ENCODE results near the gene LOX.

LOX gene, protein sequence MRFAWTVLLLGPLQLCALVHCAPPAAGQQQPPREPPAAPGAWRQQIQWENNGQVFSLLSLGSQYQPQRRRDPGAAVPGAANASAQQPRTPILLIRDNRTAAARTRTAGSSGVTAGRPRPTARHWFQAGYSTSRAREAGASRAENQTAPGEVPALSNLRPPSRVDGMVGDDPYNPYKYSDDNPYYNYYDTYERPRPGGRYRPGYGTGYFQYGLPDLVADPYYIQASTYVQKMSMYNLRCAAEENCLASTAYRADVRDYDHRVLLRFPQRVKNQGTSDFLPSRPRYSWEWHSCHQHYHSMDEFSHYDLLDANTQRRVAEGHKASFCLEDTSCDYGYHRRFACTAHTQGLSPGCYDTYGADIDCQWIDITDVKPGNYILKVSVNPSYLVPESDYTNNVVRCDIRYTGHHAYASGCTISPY

DNA sequence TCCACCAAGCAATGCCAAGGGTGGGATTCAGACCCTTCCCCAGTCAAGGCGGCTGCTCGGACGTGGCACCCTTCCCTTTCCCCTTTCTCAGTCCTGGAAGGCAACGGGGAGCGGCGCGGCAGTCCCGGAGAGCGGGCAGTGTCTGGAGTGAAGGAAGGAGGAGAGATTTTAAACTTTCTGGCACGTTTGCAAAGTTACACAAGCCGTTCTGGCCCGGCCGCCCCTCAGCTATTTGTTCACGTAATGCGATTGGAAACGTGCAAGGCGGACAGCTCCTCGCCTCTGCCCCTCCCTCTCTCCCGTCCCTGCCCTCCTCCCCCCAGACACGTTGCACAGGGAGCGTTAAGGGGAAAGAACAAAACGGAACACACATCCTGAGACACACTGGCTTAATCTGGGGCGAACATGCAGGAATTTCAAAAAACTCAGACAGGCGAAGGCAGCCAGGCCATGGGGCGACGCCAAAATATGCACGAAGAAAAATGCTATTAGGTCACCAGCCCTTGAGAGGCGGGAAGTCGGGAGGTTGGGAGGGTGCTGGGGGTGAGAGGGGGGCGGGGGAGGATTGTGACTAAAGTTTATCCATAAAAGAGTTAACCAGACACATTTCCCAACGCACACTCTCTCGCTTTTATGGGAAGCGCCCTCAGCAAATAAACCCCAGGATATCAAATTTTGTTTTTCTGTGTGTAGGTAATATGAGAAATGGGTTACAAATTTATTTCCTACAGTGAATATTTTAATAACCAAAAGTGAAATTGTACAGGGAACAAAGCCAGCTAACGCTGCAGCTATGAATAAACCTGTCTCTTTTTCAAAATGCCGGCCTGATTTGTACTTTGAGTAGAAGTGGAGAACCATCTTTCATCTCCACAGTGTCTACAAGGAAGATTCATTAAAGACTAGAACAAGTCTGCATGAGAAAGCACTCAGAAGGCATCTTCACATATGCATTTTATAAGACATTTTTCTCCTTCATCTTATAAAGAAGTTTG lies at the start of gene LOX:
LOX (minus strand) TSS at position 144 of the 995 bp plus-strand sequence. CDS start 274 bp downstream, outside the sequence.
- DNase-seq = no peak

DNA sequence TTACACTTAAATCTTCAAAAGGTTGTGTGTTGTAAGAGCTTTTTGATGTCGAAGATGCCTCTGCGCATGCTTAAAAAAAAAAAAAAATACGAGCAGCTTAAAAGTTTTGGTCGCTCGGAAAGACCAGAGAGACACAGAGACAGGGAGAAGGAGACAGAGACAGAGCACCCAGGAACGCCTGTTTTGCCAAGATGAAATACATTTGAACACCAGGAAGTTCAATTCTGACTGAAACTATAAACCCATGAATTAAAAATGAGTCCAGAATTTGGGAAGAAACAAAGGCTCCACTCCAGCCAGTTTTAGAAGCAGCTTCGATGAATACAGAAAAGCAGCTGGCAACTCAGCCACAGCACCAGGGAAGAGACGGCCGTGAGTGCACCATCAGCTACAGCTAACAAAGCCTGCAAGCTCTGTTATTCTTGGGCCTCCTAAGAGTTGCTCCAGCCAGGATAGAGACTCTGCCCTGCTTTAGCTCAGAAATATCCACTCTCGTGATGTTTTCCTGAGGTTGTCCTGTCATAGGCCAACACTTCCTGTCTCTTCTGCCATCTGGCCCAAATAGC lies 48.8 kb upstream of the LOX start:
- DNase-seq = no peak

DNA sequence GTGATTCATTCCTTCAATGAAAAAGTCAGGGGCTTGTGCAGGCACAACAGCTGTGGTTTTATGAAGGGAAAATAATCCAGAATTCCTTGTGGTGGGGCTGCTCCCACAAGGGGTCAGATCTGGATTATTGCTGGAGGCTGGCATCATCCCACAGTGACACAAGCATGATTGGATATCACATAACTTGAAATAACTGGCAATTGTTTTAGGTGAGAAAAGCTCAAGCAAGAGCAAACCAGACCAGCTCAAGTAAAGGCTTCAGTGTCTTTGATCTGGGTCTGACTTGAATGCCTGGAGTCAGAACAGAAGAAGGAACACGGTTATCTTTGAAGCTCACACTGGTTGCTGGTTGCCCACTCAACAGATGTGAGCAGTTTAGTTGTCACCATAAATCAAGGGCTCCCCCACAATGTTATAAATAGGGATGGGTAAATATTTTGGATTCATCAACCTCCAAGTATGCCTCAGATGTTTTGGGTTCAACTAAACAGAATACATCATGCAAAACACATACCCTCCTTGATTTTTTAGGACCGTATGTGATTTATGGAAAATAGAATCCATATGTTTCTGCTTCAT lies 48.2 kb upstream of the LOX start:
- DNase-seq = no peak

DNA sequence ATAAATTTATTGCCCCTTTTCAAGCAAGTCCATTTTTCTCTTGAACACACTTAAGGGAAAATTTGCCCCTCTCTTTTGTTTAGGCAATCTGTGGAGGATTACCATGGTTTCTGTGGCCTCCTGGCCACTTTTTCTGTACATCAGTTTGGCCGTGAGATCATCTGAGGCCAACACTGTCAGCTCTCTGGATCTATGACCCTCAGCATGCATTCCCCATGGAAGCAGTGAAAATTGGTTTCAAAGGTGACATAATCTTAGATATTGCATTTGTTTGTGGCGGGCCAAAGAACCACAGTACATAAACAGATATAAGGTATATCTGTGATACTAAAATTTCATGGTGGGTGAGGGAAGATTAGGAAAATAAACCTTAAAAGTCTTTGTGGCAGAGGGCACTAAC lies 46.7 kb upstream of the LOX start:
- no peak for DNase-seq

DNA sequence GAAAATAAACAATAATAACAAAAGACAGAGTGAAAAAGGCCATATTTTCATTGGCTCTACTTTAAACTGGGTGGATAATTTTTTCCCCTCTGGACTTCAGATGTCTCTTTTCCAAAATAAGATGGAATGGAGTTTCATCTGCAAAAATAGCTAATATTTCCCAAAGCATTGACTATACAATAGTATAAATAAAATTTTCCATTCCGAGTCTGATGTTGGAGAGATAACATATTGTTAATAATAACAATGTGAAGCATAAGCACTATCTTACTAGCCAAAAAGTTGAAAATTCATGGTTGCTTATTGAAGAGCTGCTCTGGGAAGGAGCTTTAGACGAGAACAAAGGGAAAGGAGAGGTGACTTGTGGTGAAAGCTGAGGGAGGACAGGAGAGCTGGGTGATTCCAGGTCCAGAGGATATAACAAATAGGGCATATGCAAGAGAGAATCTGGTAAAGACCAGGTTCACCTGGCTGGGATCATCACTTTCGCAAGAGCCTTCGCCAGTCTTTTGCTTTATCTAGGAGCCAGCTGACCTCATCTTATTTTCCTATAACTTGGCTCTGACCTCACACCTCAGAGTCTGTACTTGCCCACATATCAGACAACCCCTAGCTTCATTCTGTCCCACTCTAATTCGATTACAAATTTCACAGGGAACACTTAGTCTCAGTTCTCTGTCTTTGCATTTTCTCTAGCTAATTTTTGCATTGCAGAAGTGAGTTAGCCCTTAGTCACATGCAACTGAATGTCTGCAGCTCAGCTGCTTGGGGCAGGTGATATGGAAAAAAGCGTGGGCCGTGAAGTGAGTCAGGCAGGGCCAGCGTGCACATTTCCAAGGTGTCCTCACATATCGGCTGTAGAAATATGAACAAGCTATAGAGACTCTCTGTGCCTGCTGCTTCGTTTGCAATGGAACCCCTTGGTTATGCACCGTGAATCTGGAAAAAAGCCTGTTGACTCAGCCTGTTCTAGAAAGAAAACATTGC lies 43.7 kb upstream of the LOX start:
- no peak for DNase-seq

DNA sequence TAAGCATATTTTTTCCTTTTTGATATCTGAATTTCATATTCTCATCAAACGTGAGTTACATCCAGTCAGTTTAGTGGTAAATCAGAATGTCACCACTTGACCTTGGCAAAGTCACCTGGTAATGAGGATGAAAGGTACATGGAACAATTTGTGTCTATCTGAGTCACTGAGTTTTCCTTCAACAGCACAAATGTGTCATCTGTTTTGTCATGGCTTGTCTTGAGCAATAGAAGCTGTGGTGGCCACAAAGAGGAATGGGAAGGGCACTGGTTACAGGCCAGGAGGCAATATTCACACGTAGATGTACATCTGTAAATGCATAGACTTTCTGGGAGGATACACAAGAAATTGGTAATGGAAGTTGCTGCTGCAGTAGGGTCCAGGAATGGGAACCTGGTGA lies 42.9 kb upstream of the LOX start:
- no peak for DNase-seq

DNA sequence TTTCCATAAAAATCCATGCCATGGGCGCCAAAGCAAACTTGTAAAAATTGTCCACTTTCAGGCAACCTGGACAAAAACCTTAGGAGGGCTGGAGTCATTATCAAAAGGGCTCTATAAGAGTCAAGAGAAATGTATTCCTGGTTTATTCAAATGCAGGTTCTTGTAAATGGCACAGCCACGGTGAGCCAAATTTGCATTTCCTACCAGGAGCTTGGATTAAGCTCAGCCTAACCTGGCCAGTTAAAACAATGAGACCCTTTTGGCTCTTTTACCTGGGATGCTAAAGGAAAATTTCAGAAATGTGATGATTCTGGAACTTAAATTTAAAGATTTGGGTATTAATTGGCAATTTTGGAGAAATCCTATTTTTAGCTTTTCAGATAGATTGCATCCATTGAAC lies 42.4 kb upstream of the LOX start:
- no peak for DNase-seq

DNA sequence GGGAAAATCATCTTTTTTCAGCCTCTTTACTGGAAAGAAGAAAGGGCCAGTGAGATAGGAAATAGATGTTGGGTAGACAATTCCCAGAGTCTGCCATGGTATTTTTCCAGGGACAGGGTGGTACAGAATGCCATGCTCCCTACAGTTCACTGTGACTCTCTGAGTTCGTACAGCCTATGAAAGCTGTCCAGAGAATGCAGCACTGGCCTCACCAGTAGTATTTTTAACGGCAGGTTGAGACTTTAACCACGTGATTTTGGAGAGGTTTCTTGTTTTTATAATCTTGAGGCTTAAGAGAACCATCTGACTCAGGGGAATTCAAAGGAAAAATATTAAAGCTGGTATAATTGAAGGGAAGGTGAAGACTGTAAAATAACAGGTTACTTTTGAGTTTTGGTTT lies 41.1 kb upstream of the LOX start:
- DNase-seq = no peak

DNA sequence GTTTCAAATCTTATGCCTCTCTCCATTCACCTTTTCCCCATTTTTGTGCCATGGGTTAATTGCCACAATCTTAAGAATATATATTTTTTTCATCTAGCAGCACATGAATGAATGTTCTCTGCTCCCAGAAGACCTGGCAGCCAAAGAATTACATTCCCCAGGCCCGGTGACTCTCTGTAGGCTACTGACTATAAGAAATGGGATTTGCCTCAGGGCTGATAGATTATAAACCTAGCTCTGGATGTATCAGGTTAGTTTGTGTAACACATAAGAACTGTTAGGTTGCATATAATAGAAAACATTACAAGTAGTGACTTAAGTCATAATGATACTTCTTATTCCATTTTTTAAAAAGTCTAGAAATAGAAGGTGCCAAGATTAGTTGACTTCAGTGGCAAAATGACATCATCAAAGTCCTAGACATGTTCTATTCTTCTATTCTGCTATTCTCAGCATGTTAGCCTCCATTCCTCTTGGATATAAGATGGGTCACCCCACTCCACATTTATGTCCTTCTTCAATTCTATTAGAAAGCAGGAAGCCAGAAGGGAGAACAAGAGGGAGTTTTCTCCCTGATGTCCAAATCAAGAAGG lies 40.4 kb upstream of the LOX start:
- no peak for DNase-seq

DNA sequence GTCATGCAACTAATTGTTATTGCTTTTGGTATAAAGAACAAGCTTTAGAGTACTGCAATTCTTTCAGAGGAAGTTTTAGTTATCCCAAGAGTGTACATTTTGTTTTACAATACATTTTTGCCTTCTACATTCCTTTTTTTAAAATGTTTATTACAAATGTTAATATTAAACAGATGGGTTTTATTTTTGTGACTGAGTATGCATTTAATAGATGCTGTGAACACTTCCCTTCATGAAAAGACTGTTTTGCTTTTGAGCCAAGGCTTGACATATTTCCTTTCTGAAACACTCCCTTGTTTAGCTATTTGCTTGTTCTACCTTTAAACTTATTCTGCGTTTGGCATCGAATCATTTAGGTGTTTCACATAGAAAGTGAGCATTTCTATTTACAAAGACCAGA lies 36.4 kb upstream of the LOX start:
- DNase-seq = no peak

DNA sequence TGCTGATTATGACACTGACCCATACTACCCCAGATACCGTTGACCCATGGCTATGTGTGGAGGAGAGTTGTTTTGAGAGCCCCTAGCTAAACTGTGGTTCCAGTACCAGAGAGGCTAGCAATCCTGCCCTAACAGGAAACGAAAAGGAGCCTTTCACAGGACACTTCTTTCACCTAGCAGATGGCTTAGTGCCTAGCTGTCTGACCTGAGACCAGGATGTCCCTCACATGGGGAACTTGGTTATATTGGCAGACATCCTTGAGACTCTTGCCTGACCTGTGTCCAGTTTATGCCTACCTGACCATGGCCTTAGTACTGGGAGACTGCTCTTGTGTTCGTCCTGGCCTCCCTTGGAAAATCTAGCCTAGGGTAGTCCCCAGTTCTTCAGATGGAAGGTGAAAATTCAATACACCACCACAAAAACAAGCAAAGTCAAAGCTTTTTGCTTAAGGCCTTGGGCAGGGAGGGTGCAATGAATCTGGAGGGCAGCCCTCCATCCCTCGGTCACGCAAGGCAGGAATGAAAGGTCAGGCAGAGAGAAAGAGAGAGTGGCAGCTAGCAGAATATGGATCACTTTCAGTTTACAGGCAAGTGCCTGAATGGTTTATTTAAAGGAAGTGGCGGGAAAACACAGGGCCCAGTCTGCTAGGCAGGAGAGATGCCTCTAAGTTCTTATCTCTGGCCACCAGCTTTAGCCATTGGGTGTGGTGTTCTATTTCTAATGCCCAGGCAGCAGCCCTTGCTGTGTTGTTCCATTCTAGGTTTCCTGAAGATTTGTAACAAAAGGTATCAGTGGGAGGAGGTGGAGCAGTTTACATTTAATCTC lies 34.9 kb upstream of the LOX start:
- no peak for DNase-seq

DNA sequence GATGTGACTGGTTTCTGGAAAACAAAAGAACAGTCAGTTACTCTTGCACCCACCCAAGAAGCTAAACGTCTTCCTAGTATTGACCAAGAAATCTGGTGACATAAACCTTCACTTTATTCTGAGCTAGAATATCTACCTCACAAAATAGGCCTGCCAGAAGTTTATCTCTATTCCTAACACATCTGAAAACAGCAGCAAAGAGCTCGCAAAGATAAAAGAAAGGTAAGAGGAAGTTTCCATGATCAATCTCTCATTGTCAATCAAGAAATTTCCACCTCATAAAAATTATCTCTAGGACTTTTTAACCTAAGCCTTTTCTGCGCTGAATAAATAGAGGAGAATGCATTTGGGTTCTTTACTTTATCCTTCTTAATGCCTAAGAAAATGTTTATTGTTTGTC lies 34.0 kb upstream of the LOX start:
- no peak for DNase-seq

DNA sequence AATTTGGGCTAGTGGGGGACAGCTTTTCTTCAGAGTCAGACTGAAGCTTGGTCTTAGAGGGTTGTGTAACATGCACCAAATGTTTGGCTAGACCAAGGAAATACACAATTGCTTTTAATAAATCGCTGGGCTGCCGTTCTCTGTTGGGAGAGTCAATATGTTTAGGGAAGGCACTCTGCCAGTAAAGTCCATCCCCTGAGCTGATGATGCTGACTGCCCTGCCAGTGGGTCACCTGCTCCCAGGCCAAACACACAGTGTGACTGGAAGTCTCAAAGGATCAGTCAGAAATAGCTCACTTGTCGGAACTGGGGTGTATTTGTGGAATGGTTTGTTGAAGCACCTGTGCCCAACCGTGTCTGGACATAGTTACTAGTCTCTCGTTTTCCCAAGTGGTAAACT lies 33.4 kb upstream of the LOX start:
- DNase-seq = no peak

DNA sequence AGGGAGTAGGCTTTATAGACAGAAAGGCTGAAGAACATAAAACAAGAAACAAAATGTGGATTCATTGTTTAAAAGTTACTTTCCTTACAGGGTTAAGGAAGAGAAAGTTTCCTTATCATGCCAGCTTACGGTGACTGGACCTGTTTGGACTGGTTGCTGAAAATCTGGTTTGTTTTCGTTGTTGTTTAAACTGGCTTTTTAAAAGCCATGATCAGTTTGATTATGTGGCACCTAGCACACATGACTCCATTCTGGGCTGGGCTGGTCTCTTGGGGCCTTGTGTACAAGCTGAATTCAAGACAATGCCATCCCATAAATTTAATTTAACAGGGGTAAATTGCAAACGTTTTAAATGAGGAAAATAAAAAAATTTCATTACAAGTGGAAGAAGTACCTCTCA lies 32.9 kb upstream of the LOX start:
- DNase-seq = no peak

DNA sequence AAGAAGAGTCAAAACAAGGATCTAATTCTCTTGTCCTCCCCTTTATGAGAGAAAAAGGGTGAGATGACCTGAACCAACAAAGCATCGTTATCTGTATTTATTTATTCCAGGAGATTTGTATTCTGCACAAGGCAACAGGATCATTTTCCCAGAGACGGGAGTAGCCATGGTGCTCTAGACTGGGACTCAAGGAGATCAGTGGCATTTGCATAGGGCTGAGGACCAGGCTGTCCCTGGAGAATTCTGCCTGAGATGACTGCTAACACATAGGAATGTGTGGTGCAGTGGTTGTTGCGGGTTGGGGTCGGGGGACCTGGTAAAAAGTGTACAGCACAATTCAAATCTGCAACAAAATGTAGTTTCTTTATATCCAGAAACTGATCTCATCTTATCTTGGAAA lies 29.0 kb upstream of the LOX start:
- DNase-seq = no peak

DNA sequence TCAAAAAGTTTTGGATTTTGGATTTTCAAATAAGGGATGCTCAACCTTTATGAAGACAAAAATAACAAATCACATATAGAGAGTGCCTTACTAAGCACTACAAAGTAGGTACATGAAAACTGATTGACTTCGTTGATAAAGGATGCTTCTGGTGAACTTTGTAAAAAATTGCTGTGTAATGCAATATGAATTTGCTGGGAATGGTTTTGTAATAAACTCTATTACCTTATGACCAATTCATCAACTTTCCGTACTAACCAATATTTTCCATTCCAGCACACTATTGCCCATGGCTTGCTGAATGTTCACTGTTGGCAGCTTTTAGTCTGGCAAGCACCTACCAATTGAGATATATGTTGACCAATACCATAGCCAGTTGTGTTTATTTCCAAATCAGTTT lies 27.9 kb upstream of the LOX start:
- no peak for DNase-seq

DNA sequence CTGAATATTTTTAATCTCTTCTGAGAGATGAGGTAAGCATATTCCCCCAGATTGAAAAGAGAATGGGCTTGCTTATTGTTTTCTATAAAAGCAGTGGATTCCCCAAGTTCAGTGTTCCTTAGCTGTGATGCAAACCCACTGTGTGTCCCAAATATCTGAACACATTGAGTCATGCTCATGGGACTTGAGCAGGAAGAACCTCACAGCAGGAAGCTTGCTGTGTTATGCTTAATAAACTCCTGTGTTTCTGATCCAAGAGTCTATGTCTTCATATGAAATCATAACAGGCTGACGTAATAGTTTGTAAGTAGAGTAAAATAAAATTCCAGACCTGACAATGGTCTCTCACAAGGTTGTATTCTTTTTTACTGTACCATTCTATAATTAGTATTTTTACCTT lies 24.8 kb upstream of the LOX start:
- no peak for DNase-seq

DNA sequence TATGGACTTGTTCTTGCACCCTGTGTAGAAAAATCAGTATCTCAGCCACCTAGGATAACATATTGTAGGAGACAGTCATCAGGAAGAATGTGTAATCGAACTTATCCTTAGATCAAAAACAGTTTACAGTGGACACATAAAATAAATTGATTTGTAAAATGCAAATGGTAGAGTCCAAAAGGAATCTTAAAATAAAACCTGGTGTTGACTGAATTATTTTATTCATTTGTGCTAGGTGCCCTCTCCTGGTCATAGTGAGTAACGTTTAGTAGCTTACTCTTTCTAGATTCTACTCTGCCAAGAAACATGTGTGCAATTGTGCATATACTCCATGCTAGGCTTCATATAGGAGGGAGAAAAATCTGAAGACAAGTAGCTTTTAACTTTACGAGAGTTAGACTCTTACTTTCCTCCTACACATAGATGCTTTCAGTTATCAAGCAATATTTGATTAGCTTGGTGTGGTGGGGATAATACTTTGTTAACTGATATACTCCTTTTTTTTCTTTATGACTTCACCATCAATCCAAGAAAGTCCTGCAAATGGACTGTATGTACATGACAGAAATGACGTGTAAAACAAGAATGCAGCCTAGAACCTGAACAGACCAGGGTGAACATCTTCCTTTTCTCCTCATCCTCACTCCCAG lies 23.7 kb upstream of the LOX start:
- DNase-seq = no peak

DNA sequence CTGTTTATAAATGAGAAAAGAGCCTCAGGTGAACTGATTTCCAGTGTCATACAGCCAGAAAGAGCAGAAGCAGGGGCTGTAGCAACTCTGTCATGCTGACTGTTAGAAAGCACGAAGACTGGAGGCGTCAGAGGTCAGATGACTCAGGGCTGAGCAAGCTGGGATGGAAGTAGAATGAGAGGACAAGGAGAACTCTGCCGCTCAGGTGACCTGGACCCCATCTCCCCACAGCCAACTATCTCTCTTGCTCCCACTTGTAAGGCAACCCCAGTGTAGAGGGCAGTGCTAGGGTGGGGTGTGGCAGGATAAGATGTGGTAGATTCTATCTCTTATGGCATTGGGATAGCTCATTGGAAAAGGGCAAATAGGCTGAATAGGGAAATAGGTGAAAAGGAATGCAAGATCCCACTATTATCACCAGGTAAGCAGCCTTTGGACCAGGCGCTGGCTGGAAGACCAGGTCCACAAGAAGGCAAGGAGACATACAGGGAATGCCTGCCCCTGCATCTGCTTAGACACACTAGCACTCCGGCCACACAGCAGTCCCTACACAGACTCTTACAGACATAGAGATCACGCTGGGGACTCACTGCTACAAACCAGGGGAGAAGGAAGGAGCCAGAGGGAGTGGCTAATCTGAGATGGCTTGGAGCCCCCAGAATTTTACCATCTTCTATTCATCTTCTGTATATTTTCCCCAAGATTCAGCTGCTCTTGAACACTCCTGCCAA lies 21.2 kb upstream of the LOX start:
- no peak for DNase-seq

Measured in activated CD4-positive, alpha-beta T cell treated with anti-CD3 and anti-CD28 coated beads, Interleukin-2, amount 50 U/mL, for 1 hour (primary cell).